ENCODE measurements around the gene CIRBP.
A peak's percentile ranks its signal among the peaks of the same experiment; 100 is the strongest.

Gene CIRBP

DNA sequence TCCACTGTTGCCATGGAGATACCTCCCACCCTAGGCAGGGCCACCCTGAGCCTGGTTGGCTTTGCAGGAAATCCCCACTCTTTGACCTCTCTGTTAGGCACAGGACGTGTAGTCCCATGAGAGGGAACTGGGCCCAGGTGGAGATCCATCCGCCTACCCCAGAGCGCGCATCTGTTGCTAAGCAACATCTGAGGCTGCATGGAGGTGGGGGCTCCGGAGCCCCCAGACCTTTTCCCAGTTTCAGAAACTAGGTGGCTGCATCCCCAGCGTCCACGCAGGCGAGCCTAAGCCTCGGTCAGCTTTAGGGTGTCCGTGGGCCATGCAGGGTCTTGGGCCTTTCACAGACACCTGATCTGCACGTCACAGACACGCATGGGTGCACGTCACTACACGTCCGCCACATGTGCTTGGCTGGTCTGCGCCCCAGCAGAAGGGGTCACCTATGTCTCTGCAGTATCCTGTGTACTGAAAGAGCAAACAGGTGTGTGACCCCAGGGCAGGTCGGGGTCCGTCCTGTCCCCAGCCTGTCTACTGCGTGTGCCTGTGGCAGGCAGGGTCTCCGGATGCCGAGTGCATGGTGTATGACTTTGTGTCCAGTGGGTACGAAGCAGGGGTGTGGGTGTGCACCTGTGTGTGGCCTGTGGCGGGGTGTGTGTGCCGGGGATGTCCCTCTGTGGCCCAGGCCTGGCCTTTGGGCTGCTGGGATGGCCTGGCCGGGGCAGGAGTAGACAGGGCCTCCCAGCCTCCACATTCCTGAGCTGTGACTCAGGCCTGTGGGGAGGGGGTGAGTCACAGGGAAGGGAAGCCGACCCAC, 4.1 kb upstream of the CIRBP start:
- H3K4me3 ChIP-seq (ENCODE audit: low read length): no peak overlapping the region
- TF ChIP-seq, protein P1, sequence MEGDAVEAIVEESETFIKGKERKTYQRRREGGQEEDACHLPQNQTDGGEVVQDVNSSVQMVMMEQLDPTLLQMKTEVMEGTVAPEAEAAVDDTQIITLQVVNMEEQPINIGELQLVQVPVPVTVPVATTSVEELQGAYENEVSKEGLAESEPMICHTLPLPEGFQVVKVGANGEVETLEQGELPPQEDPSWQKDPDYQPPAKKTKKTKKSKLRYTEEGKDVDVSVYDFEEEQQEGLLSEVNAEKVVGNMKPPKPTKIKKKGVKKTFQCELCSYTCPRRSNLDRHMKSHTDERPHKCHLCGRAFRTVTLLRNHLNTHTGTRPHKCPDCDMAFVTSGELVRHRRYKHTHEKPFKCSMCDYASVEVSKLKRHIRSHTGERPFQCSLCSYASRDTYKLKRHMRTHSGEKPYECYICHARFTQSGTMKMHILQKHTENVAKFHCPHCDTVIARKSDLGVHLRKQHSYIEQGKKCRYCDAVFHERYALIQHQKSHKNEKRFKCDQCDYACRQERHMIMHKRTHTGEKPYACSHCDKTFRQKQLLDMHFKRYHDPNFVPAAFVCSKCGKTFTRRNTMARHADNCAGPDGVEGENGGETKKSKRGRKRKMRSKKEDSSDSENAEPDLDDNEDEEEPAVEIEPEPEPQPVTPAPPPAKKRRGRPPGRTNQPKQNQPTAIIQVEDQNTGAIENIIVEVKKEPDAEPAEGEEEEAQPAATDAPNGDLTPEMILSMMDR (conservative IDR thresholded peaks at IDR 0.05; ENCODE audit: low read depth, low read length): no peak
- no peak for DNase-seq (ENCODE audit: low read depth)

- peak overlapping the region; percentile 40 for H3K4me3 ChIP-seq (ENCODE audit: low read length)
- DNase-seq (ENCODE audit: low read depth): no peak
- TF ChIP-seq, protein P1 (conservative IDR thresholded peaks at IDR 0.05; ENCODE audit: low read depth, low read length): no peak
Observed at GRCh38 chr19:1265615-1266128, 3.5 kb upstream of the CIRBP start.

DNA sequence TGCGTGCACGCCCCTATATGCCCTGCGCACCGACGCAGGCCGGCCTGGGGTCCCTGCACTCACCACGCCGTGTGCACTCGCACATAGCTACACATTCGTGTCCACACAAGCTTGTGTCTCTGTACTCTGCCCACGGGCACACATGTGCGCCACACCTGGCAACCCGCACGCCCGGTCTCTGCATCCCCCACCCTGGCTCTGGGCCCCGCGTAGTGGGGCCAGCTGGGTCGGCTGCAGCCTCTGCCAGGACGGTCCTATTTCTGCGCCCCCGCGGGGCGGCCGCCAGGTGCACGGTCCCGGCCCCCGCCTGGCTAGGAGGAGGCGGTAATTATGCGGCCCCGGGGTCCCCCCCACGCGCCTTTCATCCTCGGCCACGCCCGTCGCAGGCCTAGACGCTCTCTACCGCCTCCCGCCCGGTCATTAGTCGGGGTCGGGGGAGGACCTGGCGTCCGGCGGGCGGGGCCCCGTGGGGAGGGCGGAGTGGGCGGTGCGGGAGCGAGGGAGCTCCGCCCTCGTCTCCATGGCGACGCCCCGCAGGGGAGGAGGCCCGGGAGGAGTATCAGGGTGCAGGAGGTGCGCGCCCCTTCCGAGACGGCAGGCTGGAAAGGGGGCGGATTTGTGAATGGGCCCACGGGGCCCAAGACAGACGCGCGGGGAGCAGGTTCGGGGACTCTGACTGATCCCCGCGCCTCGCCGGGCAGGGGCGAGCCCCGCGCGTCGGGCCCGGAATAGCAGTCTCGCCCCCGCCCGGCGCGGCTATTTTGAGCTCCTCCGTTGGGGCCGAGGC, 2.8 kb upstream of the CIRBP start:
- peak overlapping the region; percentile 40 for H3K4me3 ChIP-seq (ENCODE audit: low read length)
- TF ChIP-seq, protein P1 (conservative IDR thresholded peaks at IDR 0.05; ENCODE audit: low read depth, low read length): no peak
- DNase-seq (ENCODE audit: low read depth): no peak

- no peak for DNase-seq (ENCODE audit: low read depth)
- H3K4me3 ChIP-seq (ENCODE audit: low read length): peak overlapping the region; percentile 44
- TF ChIP-seq, protein P1 (conservative IDR thresholded peaks at IDR 0.05; ENCODE audit: low read depth, low read length): peak; percentile 76
Observed at GRCh38 chr19:1266916-1267476, 2.1 kb upstream of the CIRBP start.

GRCh38 chr19:1267477-1268225, 1.5 kb upstream of the CIRBP start:
- peak overlapping the region; percentile 44 for H3K4me3 ChIP-seq (ENCODE audit: low read length)
- TF ChIP-seq, protein P1 (conservative IDR thresholded peaks at IDR 0.05; ENCODE audit: low read depth, low read length): no peak
- DNase-seq (ENCODE audit: low read depth): no peak

DNA sequence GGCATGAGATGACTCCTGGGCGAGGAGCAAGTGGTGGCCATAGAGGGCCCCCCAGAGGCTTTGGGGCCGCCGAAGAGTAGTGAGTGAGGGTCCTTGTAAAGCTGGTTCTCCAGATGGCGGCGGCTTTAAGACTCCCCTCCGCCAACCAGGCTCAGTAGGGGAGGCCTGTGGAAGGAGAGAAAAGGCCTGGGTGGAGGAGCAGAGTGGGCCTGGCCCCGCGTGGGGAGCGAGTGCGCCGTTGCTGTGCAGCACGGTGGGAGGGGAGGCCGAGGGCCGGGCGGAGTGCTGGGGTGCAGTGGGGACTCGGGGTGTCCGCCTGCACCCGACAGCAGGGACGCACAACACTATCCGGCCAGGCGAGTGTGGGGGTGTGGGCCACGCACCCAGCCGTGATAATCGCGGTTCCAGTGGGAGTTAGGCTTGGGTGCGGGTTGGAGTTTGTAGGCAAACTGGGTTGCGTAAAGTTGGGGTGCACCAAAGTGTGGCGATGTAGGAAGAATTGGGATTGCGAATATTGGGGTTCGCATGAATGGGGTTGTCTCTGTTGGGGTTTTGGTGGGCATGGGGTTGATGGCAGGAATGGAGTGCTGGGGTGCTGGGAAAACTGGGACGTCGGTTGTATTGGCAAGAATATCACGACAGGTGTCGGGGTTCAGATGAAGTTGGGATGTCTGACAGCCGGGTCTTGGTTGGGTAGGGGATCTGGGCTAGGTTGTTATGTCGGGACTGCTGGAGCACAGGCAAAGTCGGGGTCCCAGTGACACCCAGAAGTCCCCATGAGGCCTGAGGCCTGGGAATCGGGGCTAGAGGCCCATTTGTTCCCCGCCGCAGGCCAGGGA, 687 bp upstream of the CIRBP start:
- DNase-seq (ENCODE audit: low read depth): no peak
- TF ChIP-seq, protein P1 (conservative IDR thresholded peaks at IDR 0.05; ENCODE audit: low read depth, low read length): no peak
- no peak overlapping the region for H3K4me3 ChIP-seq (ENCODE audit: low read length)
